ENCODE results near the gene RAB35.

The RAB35 gene

GRCh38 chr12:120150919-120151525 is 34.5 kb upstream of the RAB35 start:
- TF ChIP-seq SIN3A (IDR thresholded peaks at IDR 0.05; ENCODE audit: borderline replicate concordance, insufficient read depth, low read length): no peak
- TF ChIP-seq POLR2AphosphoS5 (IDR thresholded peaks at IDR 0.05; ENCODE audit: low read depth, low read length): no peak
- TF ChIP-seq, protein P1, sequence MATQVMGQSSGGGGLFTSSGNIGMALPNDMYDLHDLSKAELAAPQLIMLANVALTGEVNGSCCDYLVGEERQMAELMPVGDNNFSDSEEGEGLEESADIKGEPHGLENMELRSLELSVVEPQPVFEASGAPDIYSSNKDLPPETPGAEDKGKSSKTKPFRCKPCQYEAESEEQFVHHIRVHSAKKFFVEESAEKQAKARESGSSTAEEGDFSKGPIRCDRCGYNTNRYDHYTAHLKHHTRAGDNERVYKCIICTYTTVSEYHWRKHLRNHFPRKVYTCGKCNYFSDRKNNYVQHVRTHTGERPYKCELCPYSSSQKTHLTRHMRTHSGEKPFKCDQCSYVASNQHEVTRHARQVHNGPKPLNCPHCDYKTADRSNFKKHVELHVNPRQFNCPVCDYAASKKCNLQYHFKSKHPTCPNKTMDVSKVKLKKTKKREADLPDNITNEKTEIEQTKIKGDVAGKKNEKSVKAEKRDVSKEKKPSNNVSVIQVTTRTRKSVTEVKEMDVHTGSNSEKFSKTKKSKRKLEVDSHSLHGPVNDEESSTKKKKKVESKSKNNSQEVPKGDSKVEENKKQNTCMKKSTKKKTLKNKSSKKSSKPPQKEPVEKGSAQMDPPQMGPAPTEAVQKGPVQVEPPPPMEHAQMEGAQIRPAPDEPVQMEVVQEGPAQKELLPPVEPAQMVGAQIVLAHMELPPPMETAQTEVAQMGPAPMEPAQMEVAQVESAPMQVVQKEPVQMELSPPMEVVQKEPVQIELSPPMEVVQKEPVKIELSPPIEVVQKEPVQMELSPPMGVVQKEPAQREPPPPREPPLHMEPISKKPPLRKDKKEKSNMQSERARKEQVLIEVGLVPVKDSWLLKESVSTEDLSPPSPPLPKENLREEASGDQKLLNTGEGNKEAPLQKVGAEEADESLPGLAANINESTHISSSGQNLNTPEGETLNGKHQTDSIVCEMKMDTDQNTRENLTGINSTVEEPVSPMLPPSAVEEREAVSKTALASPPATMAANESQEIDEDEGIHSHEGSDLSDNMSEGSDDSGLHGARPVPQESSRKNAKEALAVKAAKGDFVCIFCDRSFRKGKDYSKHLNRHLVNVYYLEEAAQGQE (IDR thresholded peaks at IDR 0.05; ENCODE audit: insufficient read depth in 1 of 2, low read depth in 2 of 2, low read length in 2 of 2): no peak
- no peak for TF ChIP-seq TAF1 (IDR thresholded peaks at IDR 0.05; ENCODE audit: borderline replicate concordance, insufficient read depth, low read length)
- TF ChIP-seq FOXP2 (optimal IDR thresholded peaks at IDR 0.05; ENCODE audit: borderline replicate concordance, extremely low read depth, extremely low read length, insufficient read depth): no peak

DNA sequence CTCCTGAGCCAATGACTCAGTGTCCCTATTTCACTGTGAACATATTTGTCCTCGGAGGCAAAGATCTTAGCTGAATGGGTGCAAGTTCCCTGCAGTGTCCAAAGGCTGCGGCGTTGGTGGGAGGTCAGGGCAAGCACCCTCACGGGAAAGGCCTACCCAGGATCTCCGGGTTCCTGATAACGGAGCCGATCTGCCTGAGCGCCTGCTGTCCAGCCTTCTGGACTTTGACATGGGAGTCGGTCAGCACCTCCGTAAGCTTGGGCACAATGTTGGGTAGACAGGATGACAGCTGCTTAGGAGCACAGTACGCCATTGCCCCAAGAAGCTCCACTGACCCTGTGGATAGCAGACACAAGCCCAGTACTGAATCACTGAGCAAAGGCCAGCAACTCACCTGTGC is 31.5 kb upstream of the RAB35 start:
- TF ChIP-seq FOXP2 (optimal IDR thresholded peaks at IDR 0.05; ENCODE audit: borderline replicate concordance, extremely low read depth, extremely low read length, insufficient read depth) (no peak), POLR2AphosphoS5 (IDR thresholded peaks at IDR 0.05; ENCODE audit: low read depth, low read length) (no peak), TAF1 (IDR thresholded peaks at IDR 0.05; ENCODE audit: borderline replicate concordance, insufficient read depth, low read length) (no peak), SIN3A (IDR thresholded peaks at IDR 0.05; ENCODE audit: borderline replicate concordance, insufficient read depth, low read length) (no peak)
- TF ChIP-seq, protein P1 (IDR thresholded peaks at IDR 0.05; ENCODE audit: insufficient read depth in 1 of 2, low read depth in 2 of 2, low read length in 2 of 2): no peak

GRCh38 chr12:120145164-120145563 is 28.6 kb upstream of the RAB35 start:
- no peak for TF ChIP-seq FOXP2 (optimal IDR thresholded peaks at IDR 0.05; ENCODE audit: borderline replicate concordance, extremely low read depth, extremely low read length, insufficient read depth)
- no peak for TF ChIP-seq SIN3A (IDR thresholded peaks at IDR 0.05; ENCODE audit: borderline replicate concordance, insufficient read depth, low read length)
- no peak for TF ChIP-seq POLR2AphosphoS5 (IDR thresholded peaks at IDR 0.05; ENCODE audit: low read depth, low read length)
- TF ChIP-seq, protein P1 (IDR thresholded peaks at IDR 0.05; ENCODE audit: insufficient read depth in 1 of 2, low read depth in 2 of 2, low read length in 2 of 2): no peak
- no peak for TF ChIP-seq TAF1 (IDR thresholded peaks at IDR 0.05; ENCODE audit: borderline replicate concordance, insufficient read depth, low read length)

DNA sequence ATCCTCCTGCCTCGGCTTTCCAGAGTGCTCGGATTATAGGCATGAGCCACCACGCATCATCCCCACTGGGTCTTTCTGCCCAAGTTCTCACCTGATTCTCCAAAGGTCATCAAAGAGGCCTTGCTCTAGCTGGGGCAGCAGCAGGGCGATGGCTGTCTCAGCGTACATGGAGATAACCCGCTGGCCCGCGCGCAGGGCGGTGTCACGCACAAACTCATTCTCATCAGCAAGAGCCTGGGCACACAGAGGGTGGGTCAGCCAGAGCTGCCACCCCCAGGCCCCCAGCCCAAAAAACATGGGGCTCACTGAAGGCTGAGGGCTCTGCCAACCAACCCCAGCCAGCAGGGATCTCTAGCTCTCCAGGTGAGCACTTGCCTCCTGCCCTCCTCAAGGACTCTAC is 27.7 kb upstream of the RAB35 start:
- TF ChIP-seq FOXP2 (optimal IDR thresholded peaks at IDR 0.05; ENCODE audit: borderline replicate concordance, extremely low read depth, extremely low read length, insufficient read depth) (no peak), POLR2AphosphoS5 (IDR thresholded peaks at IDR 0.05; ENCODE audit: low read depth, low read length) (no peak), TAF1 (IDR thresholded peaks at IDR 0.05; ENCODE audit: borderline replicate concordance, insufficient read depth, low read length) (no peak), SIN3A (IDR thresholded peaks at IDR 0.05; ENCODE audit: borderline replicate concordance, insufficient read depth, low read length) (no peak)
- TF ChIP-seq, protein P1 (IDR thresholded peaks at IDR 0.05; ENCODE audit: insufficient read depth in 1 of 2, low read depth in 2 of 2, low read length in 2 of 2): no peak

Data from PFSK-1 (cell line).